Measurements from ENCODE around the gene CYB5B. TPM values are rescaled to one million over a fixed set of nuclear protein-coding genes. Genes with fewer than 3 reads are reported as not detected.

CYB5B gene
- total RNA-seq, 1 donor from 2014 or later = 59.8 TPM

- DNase-seq = no peak
- ATAC-seq = no peak
These were observed 77.7 kb downstream of the CYB5B start for GRCh38 chr16:69501956-69502745.

GRCh38 chr16:69503244-69503643 is 78.8 kb downstream of the CYB5B start:
- intact Hi-C loops (cut with micrococcal nuclease) = no loop called here
- DNase-seq = no peak
- no peak for ATAC-seq

More at GRCh38 chr16:69501956-69502745, 77.7 kb downstream of the CYB5B start:
- intact Hi-C loops (cut with micrococcal nuclease) = no loop called here

- ATAC-seq (no peak), DNase-seq (no peak)
- intact Hi-C loops (cut with micrococcal nuclease) = no loop called here
These were observed 83.8 kb downstream of the CYB5B start for GRCh38 chr16:69508033-69508755.

GRCh38 chr16:69509125-69509524 is 84.7 kb downstream of the CYB5B start:
- ATAC-seq = no peak
- intact Hi-C loops (cut with micrococcal nuclease) = no loop called here
- no peak for DNase-seq

- no peak for ATAC-seq
- no peak for DNase-seq
- intact Hi-C loops (cut with micrococcal nuclease) = no loop called here
These were observed 87.2 kb downstream of the CYB5B start for GRCh38 chr16:69511651-69512050.

GRCh38 chr16:69513180-69513966 is 89.0 kb downstream of the CYB5B start:
- no peak for ATAC-seq
- DNase-seq = no peak
- intact Hi-C loops (cut with micrococcal nuclease) = no loop called here

GRCh38 chr16:69514356-69514755 is 89.9 kb downstream of the CYB5B start:
- ATAC-seq = no peak
- intact Hi-C loops (cut with micrococcal nuclease) = no loop called here

More at GRCh38 chr16:69514356-69514755, 89.9 kb downstream of the CYB5B start:
- DNase-seq = no peak

Other genes with a start within 250 kb of the CYB5B start
- gene SNTB2, start 237.5 kb upstream of the CYB5B start, total RNA-seq = 10.4 TPM
- 30.3 TPM for gene VPS4A, start 113.3 kb upstream of the CYB5B start, total RNA-seq
- gene PDF, start 94.0 kb upstream of the CYB5B start, total RNA-seq = 7.2 TPM
- 25.9 TPM for gene COG8, start 85.1 kb upstream of the CYB5B start, total RNA-seq
- 8.0 TPM for gene NIP7, start 84.8 kb upstream of the CYB5B start, total RNA-seq
- gene TMED6, start 72.8 kb upstream of the CYB5B start, total RNA-seq = not detected
- gene TERF2, start 38.6 kb upstream of the CYB5B start, total RNA-seq = 26.8 TPM
- gene NFAT5, start 141.3 kb downstream of the CYB5B start, total RNA-seq = 14.3 TPM